ENCODE data around the gene CKAP4.
A peak's percentile ranks its signal among the peaks of the same experiment; 100 is the strongest.
"Not testable (repeated sequence)": the region's sequence is repeated elsewhere in the genome, so short reads cannot be mapped to it uniquely, and the experiment has no call there.

CKAP4 gene

GRCh38 chr12:106247674-106248311 lies at the start of gene CKAP4:
CKAP4 (minus strand) TSS chr12:106248020; CDS start chr12:106247851, 169 bp downstream.
- peaks cover 32% of the 10 kb centered on the region for H3K4me1 Mint-ChIP-seq (ENCODE audit: low read depth)
- peak within 1 kb of the TSS; percentile 77 for H3K4me3 Mint-ChIP-seq
- no peaks in the 10 kb centered on the region for H3K9me3 Mint-ChIP-seq
- peak; percentile 75 for DNase-seq
- H3K36me3 Mint-ChIP-seq (ENCODE audit: low read depth) = peaks cover 6% of the 10 kb centered on the region
- no peaks in the 10 kb centered on the region for H3K27me3 Mint-ChIP-seq
- peak within 1 kb of the TSS; percentile 89 for H3K27ac Mint-ChIP-seq

GRCh38 chr12:106297075-106297474 lies 49.3 kb upstream of the CKAP4 start:
- peaks cover 22% of the 10 kb centered on the region for H3K4me1 Mint-ChIP-seq (ENCODE audit: low read depth)
- no peak overlapping the region for H3K27ac Mint-ChIP-seq

GRCh38 chr12:106296179-106296877 lies 48.5 kb upstream of the CKAP4 start:
- H3K4me3 Mint-ChIP-seq = no peak overlapping the region
- no peak for DNase-seq
- no peak overlapping the region for H3K27ac Mint-ChIP-seq
- peaks cover 15% of the 10 kb centered on the region for H3K4me1 Mint-ChIP-seq (ENCODE audit: low read depth)
- H3K9me3 Mint-ChIP-seq = no peaks in the 10 kb centered on the region
- H3K36me3 Mint-ChIP-seq (ENCODE audit: low read depth) = no peaks in the 10 kb centered on the region
- H3K27me3 Mint-ChIP-seq = no peaks in the 10 kb centered on the region

More at GRCh38 chr12:106297075-106297474, 49.3 kb upstream of the CKAP4 start:
- H3K9me3 Mint-ChIP-seq = no peaks in the 10 kb centered on the region
- no peaks in the 10 kb centered on the region for H3K27me3 Mint-ChIP-seq
- H3K4me3 Mint-ChIP-seq = no peak overlapping the region
- H3K36me3 Mint-ChIP-seq (ENCODE audit: low read depth) = no peaks in the 10 kb centered on the region
- DNase-seq = no peak

GRCh38 chr12:106292339-106292738 lies 44.5 kb upstream of the CKAP4 start:
- no peaks in the 10 kb centered on the region for H3K36me3 Mint-ChIP-seq (ENCODE audit: low read depth)
- H3K4me3 Mint-ChIP-seq = no peak overlapping the region
- peaks cover 21% of the 10 kb centered on the region for H3K4me1 Mint-ChIP-seq (ENCODE audit: low read depth)
- no peak for DNase-seq
- no peak overlapping the region for H3K27ac Mint-ChIP-seq
- H3K9me3 Mint-ChIP-seq = no peaks in the 10 kb centered on the region
- H3K27me3 Mint-ChIP-seq = no peaks in the 10 kb centered on the region

- Mint-ChIP-seq H3K4me3 (no peak overlapping the region), H3K27ac (no peak overlapping the region), H3K27me3 (no peaks in the 10 kb centered on the region), H3K9me3 (no peaks in the 10 kb centered on the region), H3K36me3 (ENCODE audit: low read depth) (no peaks in the 10 kb centered on the region), H3K4me1 (ENCODE audit: low read depth) (peaks cover 21% of the 10 kb centered on the region)
- no peak for DNase-seq
Measured at GRCh38 chr12:106291342-106291741, 43.5 kb upstream of the CKAP4 start.

GRCh38 chr12:106290666-106291065 lies 42.8 kb upstream of the CKAP4 start:
- no peak for DNase-seq
- Mint-ChIP-seq H3K27ac (no peak overlapping the region), H3K9me3 (no peaks in the 10 kb centered on the region), H3K4me3 (no peak overlapping the region), H3K36me3 (ENCODE audit: low read depth) (no peaks in the 10 kb centered on the region), H3K4me1 (ENCODE audit: low read depth) (peaks cover 22% of the 10 kb centered on the region), H3K27me3 (peaks cover 2% of the 10 kb centered on the region)

GRCh38 chr12:106289196-106289681 lies 41.4 kb upstream of the CKAP4 start:
- Mint-ChIP-seq H3K27ac (peak overlapping the region; percentile 94), H3K36me3 (ENCODE audit: low read depth) (no peaks in the 10 kb centered on the region), H3K9me3 (no peaks in the 10 kb centered on the region), H3K4me1 (ENCODE audit: low read depth) (peaks cover 33% of the 10 kb centered on the region), H3K27me3 (peaks cover 6% of the 10 kb centered on the region), H3K4me3 (no peak overlapping the region)
- no peak for DNase-seq

- H3K9me3 Mint-ChIP-seq = no peaks in the 10 kb centered on the region
- peak; percentile 39 for DNase-seq
- H3K27ac Mint-ChIP-seq = peak overlapping the region; percentile 94
- peaks cover 34% of the 10 kb centered on the region for H3K4me1 Mint-ChIP-seq (ENCODE audit: low read depth)
- no peak overlapping the region for H3K4me3 Mint-ChIP-seq
- H3K27me3 Mint-ChIP-seq = peaks cover 6% of the 10 kb centered on the region
- H3K36me3 Mint-ChIP-seq (ENCODE audit: low read depth) = no peaks in the 10 kb centered on the region
Measured at GRCh38 chr12:106288494-106289195, 40.8 kb upstream of the CKAP4 start.

- Mint-ChIP-seq H3K27ac (peak overlapping the region; percentile 94), H3K27me3 (peaks cover 6% of the 10 kb centered on the region), H3K9me3 (no peaks in the 10 kb centered on the region), H3K4me1 (ENCODE audit: low read depth) (peaks cover 34% of the 10 kb centered on the region), H3K36me3 (ENCODE audit: low read depth) (no peaks in the 10 kb centered on the region), H3K4me3 (no peak overlapping the region)
- no peak for DNase-seq
Measured at GRCh38 chr12:106288101-106288493, 40.3 kb upstream of the CKAP4 start.

- Mint-ChIP-seq H3K36me3 (ENCODE audit: low read depth) (no peaks in the 10 kb centered on the region), H3K4me1 (ENCODE audit: low read depth) (peaks cover 34% of the 10 kb centered on the region), H3K9me3 (peaks cover under 1% of the 10 kb centered on the region), H3K27ac (peak overlapping the region; percentile 11), H3K4me3 (no peak overlapping the region), H3K27me3 (peaks cover 6% of the 10 kb centered on the region)
- no peak for DNase-seq
Measured at GRCh38 chr12:106287364-106287763, 39.5 kb upstream of the CKAP4 start.

GRCh38 chr12:106286576-106287162 lies 38.8 kb upstream of the CKAP4 start:
- H3K9me3 Mint-ChIP-seq; H3K27ac Mint-ChIP-seq; H3K36me3 Mint-ChIP-seq (ENCODE audit: low read depth); H3K4me3 Mint-ChIP-seq; DNase-seq; H3K27me3 Mint-ChIP-seq: not testable (repeated sequence)
- H3K4me1 Mint-ChIP-seq (ENCODE audit: low read depth) = peaks cover 34% of the 10 kb centered on the region

- Mint-ChIP-seq H3K27ac (no peak overlapping the region), H3K9me3 (peaks cover 4% of the 10 kb centered on the region), H3K36me3 (ENCODE audit: low read depth) (no peaks in the 10 kb centered on the region), H3K4me1 (ENCODE audit: low read depth) (peaks cover 34% of the 10 kb centered on the region), H3K4me3 (no peak overlapping the region), H3K27me3 (peaks cover 6% of the 10 kb centered on the region)
- no peak for DNase-seq
Measured at GRCh38 chr12:106285982-106286381, 38.2 kb upstream of the CKAP4 start.

GRCh38 chr12:106284358-106285105 lies 36.7 kb upstream of the CKAP4 start:
- Mint-ChIP-seq H3K4me3 (no peak overlapping the region), H3K36me3 (ENCODE audit: low read depth) (no peaks in the 10 kb centered on the region), H3K27me3 (peaks cover 6% of the 10 kb centered on the region), H3K9me3 (peaks cover 4% of the 10 kb centered on the region), H3K27ac (no peak overlapping the region), H3K4me1 (ENCODE audit: low read depth) (peaks cover 34% of the 10 kb centered on the region)
- no peak for DNase-seq

Measured in activated T-cell treated with anti-CD3 and anti-CD28 coated beads, Interleukin-2, amount 50 U/mL, for 24 hours (primary cell).